Activated naive CD4-positive, alpha-beta T cell (primary cell): ENCODE results near the gene RTL10.
"Not testable (repeated sequence)": the region's sequence is repeated elsewhere in the genome, so short reads cannot be mapped to it uniquely, and the experiment has no call there.

Experiments
- DNase-seq, 4 experiments: peaks; one replicate each; lab custom pipeline; 2025; lab: John Stamatoyannopoulos, UW

Gene RTL10

GRCh38 chr22:19843857-19844376 is 10.8 kb downstream of the RTL10 start:
- DNase-seq: no peak

- no peak for DNase-seq
These were observed 11.4 kb downstream of the RTL10 start for GRCh38 chr22:19843107-19843856.

DNA sequence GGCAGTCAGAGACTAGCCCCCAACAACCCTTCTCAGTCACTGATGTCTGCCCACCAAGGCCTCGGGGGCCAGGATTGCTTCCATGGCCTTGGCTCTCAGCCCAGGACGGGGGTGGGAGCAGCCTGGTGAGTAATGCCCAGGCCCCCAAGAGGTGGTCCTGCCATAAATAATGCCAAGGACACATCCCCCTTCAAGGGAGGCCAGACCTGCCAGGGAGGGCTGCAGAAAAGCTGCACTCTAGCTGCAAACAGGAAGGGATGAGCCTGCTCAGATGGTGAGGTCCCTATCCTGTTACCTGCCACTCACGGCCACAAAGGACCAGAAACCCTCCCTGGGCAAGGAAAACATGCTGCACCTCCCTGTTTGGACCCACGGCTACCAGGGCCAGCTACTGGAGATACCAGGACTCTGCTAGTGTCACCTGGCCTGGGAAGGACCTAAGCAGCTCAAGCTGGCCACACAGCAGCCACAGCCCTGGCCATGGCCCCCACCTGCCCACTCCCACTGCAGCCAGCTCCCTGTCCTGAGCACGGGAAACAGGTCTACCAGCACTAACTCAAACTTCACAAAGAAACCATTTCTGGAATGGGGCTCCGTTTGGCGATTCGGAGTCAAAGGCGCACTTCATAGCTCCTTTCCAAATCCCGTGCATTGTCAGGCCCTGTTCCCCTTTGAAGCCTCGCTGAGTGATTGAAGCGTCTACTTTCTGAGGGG is 12.1 kb downstream of the RTL10 start:
- no peak for DNase-seq

GRCh38 chr22:19841641-19842392 is 12.9 kb downstream of the RTL10 start:
- no peak for DNase-seq

DNA sequence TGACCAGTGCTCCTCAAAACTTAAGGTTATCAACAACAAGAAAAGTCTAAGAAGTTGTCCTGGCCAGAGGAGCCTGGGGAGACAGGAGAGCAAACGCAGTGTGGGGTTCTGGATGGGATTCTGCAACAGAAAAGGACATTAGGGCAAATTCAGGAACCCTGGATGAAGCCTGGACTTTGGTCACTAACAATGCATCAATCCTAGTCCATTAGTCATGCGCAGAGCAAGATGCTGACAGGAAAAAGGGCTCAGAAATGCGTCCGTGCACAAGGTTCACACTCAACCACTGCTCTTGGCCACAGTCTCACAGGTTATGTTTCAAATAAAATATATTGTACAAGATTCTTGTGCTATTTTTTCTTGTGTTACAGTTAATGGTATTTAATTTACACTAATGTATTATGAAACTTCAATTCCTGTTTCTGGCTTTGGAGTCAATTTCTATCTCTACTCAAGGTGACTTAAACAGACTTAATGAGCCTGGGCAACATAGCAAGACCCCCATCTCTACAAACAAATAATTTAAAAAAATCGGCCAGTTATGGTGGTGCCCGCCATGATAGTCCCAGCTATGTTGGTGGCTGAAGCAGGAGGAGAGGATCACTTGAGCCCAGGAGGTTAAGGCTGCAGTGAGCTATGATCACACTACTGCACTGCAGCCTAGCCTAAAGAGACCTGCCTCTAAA is 13.6 kb downstream of the RTL10 start:
- DNase-seq: no peak

DNA sequence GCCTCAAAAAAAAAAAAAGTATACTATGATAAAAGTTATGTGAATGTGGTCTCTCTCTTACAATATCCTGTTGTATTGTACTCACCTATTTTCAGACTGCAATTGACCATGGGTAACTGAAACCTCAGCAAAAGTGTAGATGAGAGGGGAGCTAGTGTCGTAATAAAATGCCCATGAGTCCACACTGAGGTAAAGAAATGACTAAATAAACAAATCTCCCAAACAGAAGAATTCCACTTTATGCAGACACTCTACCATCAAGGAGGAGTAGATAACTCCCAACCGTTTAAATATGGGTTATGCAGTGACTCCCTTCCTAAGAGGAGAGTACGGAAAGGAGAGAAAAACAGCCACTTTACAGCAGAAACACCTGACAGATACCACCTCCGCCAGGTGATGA is 14.6 kb downstream of the RTL10 start:
- DNase-seq: no peak

DNA sequence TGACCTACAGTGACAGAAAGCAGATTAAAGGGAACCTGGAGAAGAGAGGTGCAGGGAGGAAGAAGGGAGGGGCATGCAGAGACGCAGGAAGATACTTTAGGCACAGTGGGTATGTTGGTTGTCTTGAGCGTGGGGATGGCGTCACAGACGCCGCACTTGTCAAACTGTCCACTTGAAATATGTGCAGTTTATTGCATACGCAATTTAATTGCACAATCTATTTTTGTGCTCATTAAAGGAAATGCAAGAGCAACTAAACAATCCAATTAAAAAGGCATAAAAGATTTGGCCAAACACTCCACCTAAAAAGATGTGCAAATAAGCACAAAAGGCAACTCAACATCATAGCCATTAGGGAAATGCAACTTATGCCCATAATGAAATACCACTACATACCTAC is 16.8 kb downstream of the RTL10 start:
- DNase-seq: no peak

GRCh38 chr22:19836512-19836911 is 18.2 kb downstream of the RTL10 start:
- DNase-seq: no peak

DNA sequence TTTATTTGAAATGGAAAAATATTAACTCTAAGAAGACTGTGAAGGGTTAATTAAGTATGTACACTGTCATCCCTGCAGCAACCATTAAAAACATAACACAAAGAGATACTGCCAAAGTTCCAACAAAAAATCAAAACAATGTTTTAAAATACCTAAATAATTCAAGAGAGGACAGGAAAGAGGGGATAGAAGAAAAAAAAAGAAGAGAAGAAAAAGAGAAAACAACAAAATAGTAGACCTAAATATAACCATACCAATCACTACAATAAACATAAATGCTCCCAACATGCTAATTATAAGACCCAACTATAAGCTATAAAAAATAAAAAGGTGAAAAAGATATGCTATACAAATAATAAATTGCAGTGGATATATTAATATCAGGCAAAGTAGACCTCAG is 20.1 kb downstream of the RTL10 start:
- DNase-seq: no peak

DNA sequence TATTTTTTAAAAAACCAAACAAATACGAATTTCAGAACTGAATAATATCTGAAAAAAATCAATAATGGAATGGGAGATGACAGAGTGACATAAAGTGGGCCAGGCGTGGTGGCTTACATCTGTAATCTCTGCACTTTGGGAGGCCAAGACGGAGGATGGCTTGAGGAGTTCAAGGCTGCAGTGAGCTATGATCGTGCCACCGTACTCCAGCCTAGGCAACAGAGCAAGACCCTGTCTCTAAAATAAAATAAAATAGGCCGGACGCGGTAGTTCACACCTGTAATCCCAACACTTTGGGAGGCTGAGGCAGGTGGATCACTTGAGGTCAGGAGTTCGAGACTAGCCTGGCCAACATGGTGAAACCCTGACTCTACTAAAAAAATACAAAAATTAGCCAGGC is 21.3 kb downstream of the RTL10 start:
- DNase-seq: not testable (repeated sequence)

DNA sequence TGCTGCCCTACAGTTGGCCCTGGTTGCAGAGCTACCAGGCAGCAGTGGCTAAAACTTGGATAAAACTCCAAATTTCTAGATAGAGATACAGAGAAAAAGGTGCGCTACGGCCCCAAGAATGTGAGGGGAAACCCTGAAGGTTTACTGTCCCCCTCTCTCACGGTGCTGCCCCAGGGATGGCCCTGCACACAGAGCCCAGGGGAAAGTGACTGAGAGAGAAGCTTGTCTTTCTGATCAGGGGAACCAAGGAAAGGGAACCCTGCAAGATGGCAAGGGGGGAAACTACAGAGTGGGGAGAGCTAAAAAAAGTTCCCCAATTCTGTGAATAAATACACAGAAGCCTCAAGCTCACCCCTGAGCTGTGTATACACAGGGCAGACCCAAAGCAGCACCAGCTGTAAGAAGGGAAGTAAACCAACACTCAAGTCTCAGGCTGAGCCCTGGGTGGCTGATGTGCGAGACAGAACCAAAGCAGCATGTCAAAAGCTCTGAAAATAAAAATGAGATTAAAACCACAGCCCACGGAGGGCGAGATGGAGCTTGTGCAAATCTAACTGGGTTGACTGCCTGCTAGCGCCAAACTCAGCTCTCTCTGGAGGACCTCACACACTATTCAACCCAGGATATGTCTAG is 22.1 kb downstream of the RTL10 start:
- no peak for DNase-seq

DNA sequence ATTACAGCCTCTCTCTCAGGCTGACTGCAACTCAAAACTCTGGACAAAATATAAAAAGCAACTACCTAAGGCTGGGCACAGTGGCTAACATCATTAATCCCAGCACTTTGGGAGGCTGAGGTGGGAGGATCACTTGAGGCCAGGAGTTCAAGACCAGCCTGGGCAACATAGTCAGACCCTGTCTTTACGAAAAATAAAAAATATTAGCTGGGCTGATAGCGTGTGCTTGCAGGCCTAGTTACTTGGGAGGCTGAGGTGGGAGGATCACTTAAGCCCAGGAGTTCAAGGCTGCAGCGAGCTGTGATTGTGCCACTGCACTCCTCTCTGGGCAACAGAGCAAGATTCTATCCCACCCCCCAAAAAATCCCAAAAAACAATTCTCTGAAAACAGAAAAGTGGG is 22.7 kb downstream of the RTL10 start:
- DNase-seq: not testable (repeated sequence)

DNA sequence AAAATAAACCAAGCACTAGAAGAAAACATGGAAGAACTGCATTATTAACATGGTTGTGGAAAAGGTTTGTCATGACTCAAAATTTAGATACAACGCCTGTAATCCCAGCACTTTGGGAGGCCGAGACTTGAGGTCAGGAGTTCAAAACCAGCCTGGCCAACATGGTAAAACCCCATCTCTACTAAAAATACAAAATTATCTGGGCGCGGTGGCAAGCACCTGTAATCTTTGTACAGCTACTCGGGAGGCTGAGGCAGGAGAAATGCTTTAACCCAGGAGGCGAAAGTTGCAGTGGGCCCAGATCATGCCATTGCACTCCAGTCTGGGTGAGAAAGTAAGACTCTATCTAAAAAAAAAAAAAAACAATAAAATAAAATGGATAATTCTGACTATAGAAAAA is 23.7 kb downstream of the RTL10 start:
- DNase-seq: no peak

GRCh38 chr22:19828035-19828401 is 26.7 kb downstream of the RTL10 start:
- no peak for DNase-seq

DNA sequence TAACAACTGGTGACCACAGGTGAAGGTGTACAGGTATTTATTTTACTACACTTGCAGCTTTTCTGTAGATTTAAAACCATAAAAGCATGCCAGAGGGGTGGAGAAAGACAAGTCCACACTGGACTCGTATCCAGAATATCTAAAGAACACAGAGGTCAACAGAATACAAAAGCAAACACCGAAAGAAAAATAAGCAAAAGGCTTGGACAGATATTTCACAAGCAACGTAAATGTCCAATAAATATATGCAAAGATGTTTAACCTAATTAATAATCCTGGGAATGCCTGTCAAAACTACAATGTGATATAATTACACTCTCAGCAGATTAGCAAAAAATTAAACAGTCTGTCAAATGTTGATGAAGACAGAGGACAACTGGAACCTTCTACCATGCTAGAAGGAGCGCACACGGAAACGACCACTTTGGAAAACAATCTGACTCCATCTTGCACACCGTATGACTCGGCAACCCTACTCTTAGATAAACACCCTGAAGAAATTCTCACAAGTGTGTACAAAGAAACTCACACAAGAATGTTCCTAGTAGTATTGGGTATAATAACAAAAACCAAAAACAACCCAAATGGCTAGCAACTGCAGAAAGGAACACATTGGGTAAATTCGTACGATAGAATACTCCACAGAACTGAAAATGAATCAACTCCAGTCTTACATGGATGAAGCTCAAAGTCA is 27.2 kb downstream of the RTL10 start:
- no peak for DNase-seq

DNA sequence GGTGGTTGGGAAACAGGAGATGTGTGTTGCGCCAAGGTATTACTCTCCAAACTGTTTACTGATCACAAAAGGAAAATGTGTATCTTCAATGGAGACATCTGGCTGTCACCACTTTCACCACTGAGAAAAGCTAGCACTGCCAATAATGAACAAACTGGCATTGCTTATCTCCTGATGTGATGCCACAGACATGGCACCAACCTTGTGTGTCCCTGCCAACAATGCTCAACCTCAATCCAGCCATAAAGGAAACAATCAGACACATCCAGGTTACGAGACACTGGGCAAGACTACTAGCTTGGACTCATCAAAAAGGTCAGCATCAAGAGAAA is 28.1 kb downstream of the RTL10 start:
- DNase-seq: no peak

DNA sequence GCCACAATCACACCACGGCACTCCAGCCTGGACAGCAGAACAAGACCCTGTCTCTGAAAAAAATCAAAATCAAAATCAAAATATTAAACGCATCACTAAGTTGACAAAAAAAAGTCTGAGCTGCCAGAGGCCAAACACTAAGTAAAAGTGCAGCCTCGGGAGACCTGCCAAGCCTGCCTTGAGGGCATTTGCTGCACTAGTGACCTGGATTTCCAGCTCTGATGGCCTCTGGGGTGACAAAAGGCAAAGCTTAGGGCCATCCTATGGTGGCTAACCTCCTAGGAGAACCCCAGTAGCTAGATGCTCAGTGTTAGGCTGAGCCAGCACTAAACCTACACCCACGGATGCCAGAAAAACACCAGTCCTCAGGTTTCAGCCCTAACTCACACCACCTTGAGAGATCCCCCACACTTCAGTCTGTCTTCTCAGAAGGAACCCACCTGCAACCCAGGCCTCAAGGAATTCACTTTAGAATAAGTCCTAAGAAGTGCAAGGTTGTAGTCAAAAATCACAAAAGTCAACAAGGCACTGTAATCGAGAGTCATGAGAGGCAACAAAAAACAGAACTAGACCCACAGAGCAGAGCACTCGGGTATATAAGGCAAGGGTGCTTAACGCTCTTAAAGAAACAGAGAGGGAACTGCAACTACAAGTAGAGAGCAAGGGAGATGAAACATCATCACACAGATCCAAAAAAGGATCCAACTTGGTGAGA is 28.6 kb downstream of the RTL10 start:
- no peak for DNase-seq

GRCh38 chr22:19824926-19825339 is 29.7 kb downstream of the RTL10 start:
- DNase-seq: no peak

GRCh38 chr22:19824212-19824925 is 30.3 kb downstream of the RTL10 start:
- no peak for DNase-seq

DNA sequence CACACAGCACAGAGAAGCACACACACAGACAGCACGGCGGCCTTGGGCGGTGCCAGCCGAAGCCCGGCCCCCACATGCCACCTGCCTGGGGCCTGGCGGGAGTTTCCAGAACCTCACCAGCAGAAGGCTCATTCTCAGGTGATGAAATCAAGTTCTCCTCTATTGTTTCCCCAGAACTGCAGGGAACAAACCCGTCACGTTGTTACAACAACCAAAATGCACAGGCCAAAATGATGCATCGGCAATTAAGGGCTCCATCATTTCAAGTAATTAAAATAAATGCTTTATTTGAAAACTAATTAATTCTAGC is 30.8 kb downstream of the RTL10 start:
- no peak for DNase-seq
